ENCODE data around the gene MATN1. TPM values are rescaled to one million over a fixed set of nuclear protein-coding genes. Genes with fewer than 3 reads are reported as not detected.

Gene MATN1
- total RNA-seq, 1 experiment from 2014 or later = 0.24 TPM

DNA sequence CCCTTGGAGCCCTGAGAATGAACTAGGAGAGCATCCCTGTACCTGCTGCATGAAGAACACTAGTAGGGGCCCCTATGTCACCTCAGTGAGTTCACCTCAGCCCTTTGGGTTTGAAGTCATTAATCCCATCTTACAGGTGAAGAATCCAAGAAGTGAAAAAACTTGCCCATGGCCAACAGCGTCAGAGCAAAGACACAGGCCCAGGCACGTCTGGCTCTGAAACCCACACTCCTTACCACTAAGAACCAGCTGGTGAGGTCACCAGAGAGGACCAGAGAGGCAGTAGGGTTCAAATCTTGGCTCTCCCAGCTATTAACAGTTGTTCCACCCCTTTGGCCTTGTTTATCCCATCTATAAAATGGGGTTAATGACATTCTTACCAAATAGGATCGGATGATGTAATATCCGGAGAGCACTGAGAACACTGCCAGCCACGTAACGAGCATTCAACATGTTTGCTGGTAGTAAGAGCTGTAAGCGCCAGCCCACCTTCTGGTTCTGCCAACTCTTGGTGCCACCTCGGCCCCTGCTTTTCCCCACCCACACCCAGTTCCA lies 8.8 kb downstream of the MATN1 start (continued):
- TF ChIP-seq, protein P1, sequence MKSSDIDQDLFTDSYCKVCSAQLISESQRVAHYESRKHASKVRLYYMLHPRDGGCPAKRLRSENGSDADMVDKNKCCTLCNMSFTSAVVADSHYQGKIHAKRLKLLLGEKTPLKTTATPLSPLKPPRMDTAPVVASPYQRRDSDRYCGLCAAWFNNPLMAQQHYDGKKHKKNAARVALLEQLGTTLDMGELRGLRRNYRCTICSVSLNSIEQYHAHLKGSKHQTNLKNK (CRISPR knock-in tag; IDR thresholded peaks at IDR 0.05) = no peak
- TF ChIP-seq MYBL2 (CRISPR knock-in tag; IDR thresholded peaks at IDR 0.05) = no peak

GRCh38 chr1:30714025-30714424 lies 9.4 kb downstream of the MATN1 start:
- peaks cover 6% of the 10 kb centered on the region for H3K27me3 Mint-ChIP-seq (ENCODE audit: low read depth)
- H3K4me3 Mint-ChIP-seq = no peak overlapping the region
- ChIA-PET POLR2A (no interaction called here), CTCF (interaction anchor here (1.2 to 1.4 kb wide), 2 partner anchors 29 to 334 kb away, joined by 3 read pairs; no protein-coding TSS in a partner anchor)
- DNase-seq (ENCODE audit: low spot score) (no peak), ATAC-seq (no peak)
- no peak for TF ChIP-seq ZNF512 (CRISPR knock-in tag; IDR thresholded peaks at IDR 0.05; ENCODE audit: borderline replicate concordance)
- TF ChIP-seq ZNF671 (CRISPR knock-in tag; IDR thresholded peaks at IDR 0.05) = no peak
- TF ChIP-seq ZNF281 (CRISPR knock-in tag; IDR thresholded peaks at IDR 0.05) = no peak
- TF ChIP-seq, protein P1 (CRISPR knock-in tag; IDR thresholded peaks at IDR 0.05) = no peak
- TF ChIP-seq ZNF263 (CRISPR knock-in tag; IDR thresholded peaks at IDR 0.05; ENCODE audit: low read depth) = no peak
- no peak for TF ChIP-seq GABPB1 (CRISPR knock-in tag; IDR thresholded peaks at IDR 0.05)
- no peak for TF ChIP-seq NR1H2 (CRISPR knock-in tag; IDR thresholded peaks at IDR 0.05)
- TF ChIP-seq, protein P2, sequence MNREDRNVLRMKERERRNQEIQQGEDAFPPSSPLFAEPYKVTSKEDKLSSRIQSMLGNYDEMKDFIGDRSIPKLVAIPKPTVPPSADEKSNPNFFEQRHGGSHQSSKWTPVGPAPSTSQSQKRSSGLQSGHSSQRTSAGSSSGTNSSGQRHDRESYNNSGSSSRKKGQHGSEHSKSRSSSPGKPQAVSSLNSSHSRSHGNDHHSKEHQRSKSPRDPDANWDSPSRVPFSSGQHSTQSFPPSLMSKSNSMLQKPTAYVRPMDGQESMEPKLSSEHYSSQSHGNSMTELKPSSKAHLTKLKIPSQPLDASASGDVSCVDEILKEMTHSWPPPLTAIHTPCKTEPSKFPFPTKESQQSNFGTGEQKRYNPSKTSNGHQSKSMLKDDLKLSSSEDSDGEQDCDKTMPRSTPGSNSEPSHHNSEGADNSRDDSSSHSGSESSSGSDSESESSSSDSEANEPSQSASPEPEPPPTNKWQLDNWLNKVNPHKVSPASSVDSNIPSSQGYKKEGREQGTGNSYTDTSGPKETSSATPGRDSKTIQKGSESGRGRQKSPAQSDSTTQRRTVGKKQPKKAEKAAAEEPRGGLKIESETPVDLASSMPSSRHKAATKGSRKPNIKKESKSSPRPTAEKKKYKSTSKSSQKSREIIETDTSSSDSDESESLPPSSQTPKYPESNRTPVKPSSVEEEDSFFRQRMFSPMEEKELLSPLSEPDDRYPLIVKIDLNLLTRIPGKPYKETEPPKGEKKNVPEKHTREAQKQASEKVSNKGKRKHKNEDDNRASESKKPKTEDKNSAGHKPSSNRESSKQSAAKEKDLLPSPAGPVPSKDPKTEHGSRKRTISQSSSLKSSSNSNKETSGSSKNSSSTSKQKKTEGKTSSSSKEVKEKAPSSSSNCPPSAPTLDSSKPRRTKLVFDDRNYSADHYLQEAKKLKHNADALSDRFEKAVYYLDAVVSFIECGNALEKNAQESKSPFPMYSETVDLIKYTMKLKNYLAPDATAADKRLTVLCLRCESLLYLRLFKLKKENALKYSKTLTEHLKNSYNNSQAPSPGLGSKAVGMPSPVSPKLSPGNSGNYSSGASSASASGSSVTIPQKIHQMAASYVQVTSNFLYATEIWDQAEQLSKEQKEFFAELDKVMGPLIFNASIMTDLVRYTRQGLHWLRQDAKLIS (CRISPR knock-in tag; IDR thresholded peaks at IDR 0.05; ENCODE audit: borderline replicate concordance) = no peak
- no peak for TF ChIP-seq MYBL2 (CRISPR knock-in tag; IDR thresholded peaks at IDR 0.05)
- no peak for TF ChIP-seq OVOL2 (CRISPR knock-in tag; IDR thresholded peaks at IDR 0.05; ENCODE audit: borderline replicate concordance)
- TF ChIP-seq, protein P3, sequence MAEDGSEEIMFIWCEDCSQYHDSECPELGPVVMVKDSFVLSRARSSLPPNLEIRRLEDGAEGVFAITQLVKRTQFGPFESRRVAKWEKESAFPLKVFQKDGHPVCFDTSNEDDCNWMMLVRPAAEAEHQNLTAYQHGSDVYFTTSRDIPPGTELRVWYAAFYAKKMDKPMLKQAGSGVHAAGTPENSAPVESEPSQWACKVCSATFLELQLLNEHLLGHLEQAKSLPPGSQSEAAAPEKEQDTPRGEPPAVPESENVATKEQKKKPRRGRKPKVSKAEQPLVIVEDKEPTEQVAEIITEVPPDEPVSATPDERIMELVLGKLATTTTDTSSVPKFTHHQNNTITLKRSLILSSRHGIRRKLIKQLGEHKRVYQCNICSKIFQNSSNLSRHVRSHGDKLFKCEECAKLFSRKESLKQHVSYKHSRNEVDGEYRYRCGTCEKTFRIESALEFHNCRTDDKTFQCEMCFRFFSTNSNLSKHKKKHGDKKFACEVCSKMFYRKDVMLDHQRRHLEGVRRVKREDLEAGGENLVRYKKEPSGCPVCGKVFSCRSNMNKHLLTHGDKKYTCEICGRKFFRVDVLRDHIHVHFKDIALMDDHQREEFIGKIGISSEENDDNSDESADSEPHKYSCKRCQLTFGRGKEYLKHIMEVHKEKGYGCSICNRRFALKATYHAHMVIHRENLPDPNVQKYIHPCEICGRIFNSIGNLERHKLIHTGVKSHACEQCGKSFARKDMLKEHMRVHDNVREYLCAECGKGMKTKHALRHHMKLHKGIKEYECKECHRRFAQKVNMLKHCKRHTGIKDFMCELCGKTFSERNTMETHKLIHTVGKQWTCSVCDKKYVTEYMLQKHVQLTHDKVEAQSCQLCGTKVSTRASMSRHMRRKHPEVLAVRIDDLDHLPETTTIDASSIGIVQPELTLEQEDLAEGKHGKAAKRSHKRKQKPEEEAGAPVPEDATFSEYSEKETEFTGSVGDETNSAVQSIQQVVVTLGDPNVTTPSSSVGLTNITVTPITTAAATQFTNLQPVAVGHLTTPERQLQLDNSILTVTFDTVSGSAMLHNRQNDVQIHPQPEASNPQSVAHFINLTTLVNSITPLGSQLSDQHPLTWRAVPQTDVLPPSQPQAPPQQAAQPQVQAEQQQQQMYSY (CRISPR knock-in tag; IDR thresholded peaks at IDR 0.05) = no peak
- TF ChIP-seq NFATC4 (CRISPR knock-in tag; IDR thresholded peaks at IDR 0.05) = no peak
- H3K27ac Mint-ChIP-seq = no peak overlapping the region
- peaks cover 8% of the 10 kb centered on the region for H3K36me3 Mint-ChIP-seq
- no peaks in the 10 kb centered on the region for H3K4me1 Mint-ChIP-seq
- H3K9me3 Mint-ChIP-seq = peaks cover 27% of the 10 kb centered on the region

All from WTC11 (cell line).